HepG2 (cell line): ENCODE data around the gene IRAK3. TPM values are rescaled to one million over a fixed set of nuclear protein-coding genes. Genes with fewer than 3 reads are reported as not detected.

Experiments used
- ATAC-seq: fragments of 200-7000 bp; cut with Tn5 transposase; 3 replicates; pipeline ENCODE4 v1.9.1; 2020; ENCODE audit warnings: mild to moderate bottlenecking, moderate library complexity
- BruUV-seq: library from RNA; stranded (reverse); fragments of 400-500 nt; replicated peaks from 2 replicates; lab custom pipeline; 2021; lab: Mats Ljungman, UMichigan
- CTCF ChIA-PET: fragments of 300-600 bp; formaldehyde crosslinking; extraction: SDS; loops from one replicate; lab custom pipeline; 2021; ENCODE audit warnings: low total read pairs, inconsistent platforms, low intra/inter-chr PET ratio; lab: Yijun Ruan, JAX
- POLR2A ChIA-PET: fragments of 350-600 bp; sonication (Branson Sonifier 250); formaldehyde crosslinking; loops from one replicate; lab custom pipeline; 2020; ENCODE audit warnings: antibody characterized with exemption, inconsistent platforms; lab: Yijun Ruan, JAX
- DNase-seq: peaks from one replicate; pipeline ENCODE4 v3.0.0-alpha.2; 2015; ENCODE audit warnings: low spot score
- FAIRE-seq: peaks from 3 replicates; lab custom pipeline; 2011; peaks lifted over from hg19 to GRCh38; lab: Jason Lieb, UNC
- H2AFZ ChIP-seq: one replicate; pipeline ENCODE4 v1.6.1; 2011; ENCODE audit warnings: low read length, inconsistent platforms
- H3K27ac ChIP-seq: fragments of 300-600 bp; 3 replicates; pipeline ENCODE4 v1.8.0; 2011; ENCODE audit warnings: mixed run types, mild to moderate bottlenecking, mixed read lengths, low read length, inconsistent platforms; ENCODE audit not compliant: insufficient read depth; ENCODE audit errors: extremely low read length
- H3K27me3 ChIP-seq, 2 experiments: fragments of 200-600 bp in 1 of 2; 2 replicates in 1 of 2; 3 replicates in 1 of 2; pipeline versions ENCODE4 v1.6.0 to v1.8.0; 2011; ENCODE audit warnings: low read length in 2 of 2, mild to moderate bottlenecking in 2 of 2, moderate library complexity in 2 of 2, inconsistent platforms in 1 of 2; ENCODE audit not compliant: insufficient read depth in 2 of 2, control insufficient read depth in 1 of 2
- H3K36me3 ChIP-seq, 2 experiments: fragments of 200-600 bp in 1 of 2; replicated peaks in 1 of 2; 2 replicates in 1 of 2; 3 replicates in 1 of 2; pipeline versions ENCODE4 v1.5.1 to v1.8.0; 2011; ENCODE audit warnings: low read length in 2 of 2, inconsistent platforms in 1 of 2; ENCODE audit not compliant: insufficient read depth in 2 of 2, control insufficient read depth in 1 of 2
- H3K4me1 ChIP-seq: 2 replicates; pipeline ENCODE4 v1.5.1; 2012; ENCODE audit warnings: low read length, inconsistent platforms; ENCODE audit not compliant: insufficient read depth
- H3K4me2 ChIP-seq: 2 replicates; pipeline ENCODE4 v1.6.0; 2011; ENCODE audit warnings: low read depth, low read length, inconsistent platforms
- H3K4me3 ChIP-seq, 3 experiments: fragments of 200-600 bp in 1 of 3; sonication (generic), shearing (Covaris generic) in 1 of 3; replicated peaks in 1 of 3; 2 replicates each; pipeline ENCODE4 v1.5.1; 2011 to 2016; ENCODE audit warnings: low read length in 3 of 3, inconsistent platforms in 2 of 3, low read depth in 2 of 3, mild to moderate bottlenecking in 2 of 3, control low read depth in 1 of 3, mixed read lengths in 1 of 3; ENCODE audit not compliant: insufficient read depth in 1 of 3
- H3K79me2 ChIP-seq: one replicate; pipeline ENCODE4 v1.6.1; 2011; ENCODE audit warnings: low read length, inconsistent platforms; ENCODE audit not compliant: insufficient read depth
- H3K9ac ChIP-seq: 2 replicates; pipeline ENCODE4 v1.6.0; 2011; ENCODE audit warnings: mild to moderate bottlenecking, low read depth, low read length, inconsistent platforms; ENCODE audit not compliant: insufficient read depth
- H3K9me3 ChIP-seq: 2 replicates; pipeline ENCODE4 v1.5.1; 2012; ENCODE audit warnings: mild to moderate bottlenecking, low read length
- H4K20me1 ChIP-seq: 2 replicates; pipeline ENCODE4 v1.6.0; 2011; ENCODE audit warnings: inconsistent platforms, mild to moderate bottlenecking, low read length, moderate library complexity; ENCODE audit not compliant: insufficient read depth
- HDAC2 ChIP-seq: sonication (generic); formaldehyde crosslinking; IDR thresholded peaks from 2 replicates; pipeline ENCODE4 v1.4.0; 2020; ENCODE audit warnings: missing genetic modification reagents
- MAZ ChIP-seq, 2 experiments: sonication (generic) in 1 of 2; formaldehyde crosslinking in 1 of 2; IDR thresholded peaks; 2 replicates each; pipeline versions ENCODE4 v1.5.0 to v1.6.1; 2012 to 2020; ENCODE audit warnings: low read depth in 2 of 2, mild to moderate bottlenecking in 2 of 2, borderline replicate concordance in 1 of 2, improper control_type of control experiment in 1 of 2, low read length in 1 of 2, missing genetic modification reagents in 1 of 2, moderate library complexity in 1 of 2
- RBFOX2 ChIP-seq: fragments of 200-400 bp; formaldehyde crosslinking; IDR thresholded peaks from 2 replicates; pipeline ENCODE4 v1.6.1; 2017; ENCODE audit warnings: low read depth, mild to moderate bottlenecking, low read length
- SAFB2 ChIP-seq: sonication (generic); formaldehyde crosslinking; IDR thresholded peaks from 2 replicates; pipeline ENCODE4 v1.5.1; 2020; ENCODE audit warnings: missing genetic modification reagents, low read depth, mild to moderate bottlenecking, borderline replicate concordance
- SIN3B ChIP-seq: fragments of 150-350 bp; IDR thresholded peaks from 2 replicates; pipeline ENCODE4 v1.6.1; 2014; ENCODE audit warnings: low read length
- ZBTB3 ChIP-seq: sonication (generic); formaldehyde crosslinking; IDR thresholded peaks from 2 replicates; pipeline ENCODE4 v1.4.0; 2020; ENCODE audit warnings: low read depth, mild to moderate bottlenecking, moderate library complexity, missing genetic modification reagents, borderline replicate concordance
- ZC3H13 ChIP-seq: sonication (generic); formaldehyde crosslinking; IDR thresholded peaks from 2 replicates; pipeline ENCODE4 v1.8.1; 2023; ENCODE audit warnings: mild to moderate bottlenecking, missing genetic modification reagents, moderate library complexity
- ZNF143 ChIP-seq: sonication (generic); formaldehyde crosslinking; IDR thresholded peaks from 2 replicates; pipeline ENCODE4 v1.4.0; 2020; ENCODE audit warnings: missing genetic modification reagents
- ZNF224 ChIP-seq: sonication (generic); formaldehyde crosslinking; IDR thresholded peaks from 2 replicates; pipeline ENCODE4 v1.5.0; 2020; ENCODE audit warnings: mild to moderate bottlenecking, missing genetic modification reagents
- ZNF672 ChIP-seq: sonication (generic); formaldehyde crosslinking; IDR thresholded peaks from 2 replicates; pipeline ENCODE4 v1.8.1; 2022; ENCODE audit warnings: missing genetic modification reagents
- ZNF720 ChIP-seq: sonication (generic); formaldehyde crosslinking; IDR thresholded peaks from 2 replicates; pipeline ENCODE4 v1.4.0; 2020; ENCODE audit warnings: missing genetic modification reagents
- ZNF766 ChIP-seq: sonication (generic); formaldehyde crosslinking; IDR thresholded peaks from 2 replicates; pipeline ENCODE4 v1.5.0; 2020; ENCODE audit warnings: missing genetic modification reagents, borderline replicate concordance
- ZNF788 ChIP-seq: sonication (generic); formaldehyde crosslinking; IDR thresholded peaks from 2 replicates; pipeline ENCODE4 v1.5.0; 2020; ENCODE audit warnings: mild to moderate bottlenecking, missing genetic modification reagents, borderline replicate concordance
- in situ Hi-C: cut with HindIII; loops from 2 replicates; pipeline ENCODE4 v1.10.0; 2017; ENCODE audit warnings: low pct_unique_long_range_greater_than_20kb; ENCODE audit not compliant: extremely low pct_ligation_motif_present
- intact Hi-C: fragments of 100-400 bp; cut with micrococcal nuclease; formaldehyde crosslinking; loops from one replicate; pipeline ENCODE4 v1.10.0; 2022; ENCODE audit not compliant: unreplicated experiment
- polyA plus RNA-seq, 8 experiments: library from polyadenylated mRNA; depleted of rRNA in 3 of 8; stranded (reverse) in 7 of 8; unstranded in 1 of 8; fragments of >200 nt; fragmentation: Illumina TruSeq in 4 of 8; extraction: Trizol in 4 of 8; gene quantifications; 2 replicates each; pipeline versions ENCODE4 v1.2.1 to v1.2.3, GENCODE V29; 2011 to 2016; ENCODE audit warnings: low read depth in 4 of 8, missing spikeins in 1 of 8, mixed read lengths in 1 of 8; ENCODE audit not compliant: insufficient read depth in 1 of 8
- total RNA-seq, 5 experiments: library from RNA; depleted of rRNA; stranded (reverse); fragments of >200 nt; fragmentation: Illumina TruSeq; extraction: Trizol; gene quantifications; 2 replicates each; pipeline ENCODE4 v1.2.3, GENCODE V29; 2016; ENCODE audit warnings: low read depth in 1 of 5
- TF ChIP-seq, protein P1 (sequence below): sonication (generic); formaldehyde crosslinking; IDR thresholded peaks from 2 replicates; pipeline ENCODE4 v1.5.0; 2020; ENCODE audit warnings: missing genetic modification reagents
- TF ChIP-seq, protein P2 (sequence below): sonication (generic); formaldehyde crosslinking; IDR thresholded peaks from 2 replicates; pipeline ENCODE4 v1.4.0; 2020; ENCODE audit warnings: low read depth, mild to moderate bottlenecking, missing genetic modification reagents

Gene IRAK3
- total and polyA plus RNA-seq, 2 of the 13 experiments (the other 11 are each of a cell fraction or from before 2014, with no cell fraction given) = 0.01 TPM; not detected in 1

DNA sequence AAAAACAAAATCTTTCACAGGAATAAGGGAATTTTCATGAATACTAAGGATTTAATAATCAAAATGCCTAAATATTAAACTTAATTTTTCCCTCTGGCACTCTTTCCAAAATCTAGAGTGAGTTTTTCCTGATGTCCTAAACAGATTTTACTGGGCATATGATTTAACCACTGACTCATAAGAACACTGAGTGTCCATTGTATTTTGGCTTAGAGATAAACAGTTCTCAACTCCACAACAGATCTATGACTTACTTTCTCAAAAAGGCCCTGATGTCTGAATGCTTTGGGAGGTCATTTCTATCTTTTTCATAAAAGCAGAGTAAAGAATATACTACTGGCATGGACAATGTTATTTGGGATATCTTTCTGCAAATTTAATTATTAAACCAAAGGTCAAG, 34.2 kb upstream of the IRAK3 start:
- in situ Hi-C loops = no loop called here
- ChIA-PET CTCF (no interaction called here), POLR2A (no interaction called here)
- H3K4me3 ChIP-seq = no peak overlapping the region
- no peak for DNase-seq
- H3K9ac ChIP-seq = no peak overlapping the region
- no peaks in the 10 kb centered on the region for H3K27me3 ChIP-seq
- TF ChIP-seq ZNF720 (CRISPR knock-in tag) = no peak
- TF ChIP-seq ZNF766 (CRISPR knock-in tag) = no peak
- TF ChIP-seq ZNF672 (CRISPR knock-in tag) = no peak
- no peak for TF ChIP-seq ZC3H13 (CRISPR knock-in tag)
- no peak for TF ChIP-seq ZNF224 (CRISPR knock-in tag)
- TF ChIP-seq ZBTB3 (CRISPR knock-in tag) = no peak
- TF ChIP-seq ZNF788 (CRISPR knock-in tag) = no peak
- no peak for TF ChIP-seq RBFOX2
- no peak for TF ChIP-seq ZNF143 (CRISPR knock-in tag)
- no peak for TF ChIP-seq SAFB2
- TF ChIP-seq HDAC2 (CRISPR knock-in tag) = no peak
- TF ChIP-seq, protein P1, sequence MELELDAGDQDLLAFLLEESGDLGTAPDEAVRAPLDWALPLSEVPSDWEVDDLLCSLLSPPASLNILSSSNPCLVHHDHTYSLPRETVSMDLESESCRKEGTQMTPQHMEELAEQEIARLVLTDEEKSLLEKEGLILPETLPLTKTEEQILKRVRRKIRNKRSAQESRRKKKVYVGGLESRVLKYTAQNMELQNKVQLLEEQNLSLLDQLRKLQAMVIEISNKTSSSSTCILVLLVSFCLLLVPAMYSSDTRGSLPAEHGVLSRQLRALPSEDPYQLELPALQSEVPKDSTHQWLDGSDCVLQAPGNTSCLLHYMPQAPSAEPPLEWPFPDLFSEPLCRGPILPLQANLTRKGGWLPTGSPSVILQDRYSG = no peak
- TF ChIP-seq, protein P2, sequence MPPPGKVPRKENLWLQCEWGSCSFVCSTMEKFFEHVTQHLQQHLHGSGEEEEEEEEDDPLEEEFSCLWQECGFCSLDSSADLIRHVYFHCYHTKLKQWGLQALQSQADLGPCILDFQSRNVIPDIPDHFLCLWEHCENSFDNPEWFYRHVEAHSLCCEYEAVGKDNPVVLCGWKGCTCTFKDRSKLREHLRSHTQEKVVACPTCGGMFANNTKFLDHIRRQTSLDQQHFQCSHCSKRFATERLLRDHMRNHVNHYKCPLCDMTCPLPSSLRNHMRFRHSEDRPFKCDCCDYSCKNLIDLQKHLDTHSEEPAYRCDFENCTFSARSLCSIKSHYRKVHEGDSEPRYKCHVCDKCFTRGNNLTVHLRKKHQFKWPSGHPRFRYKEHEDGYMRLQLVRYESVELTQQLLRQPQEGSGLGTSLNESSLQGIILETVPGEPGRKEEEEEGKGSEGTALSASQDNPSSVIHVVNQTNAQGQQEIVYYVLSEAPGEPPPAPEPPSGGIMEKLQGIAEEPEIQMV (CRISPR knock-in tag) = no peak
- no peak for TF ChIP-seq SIN3B
- TF ChIP-seq MAZ (IDR thresholded peaks at IDR 0.05; ENCODE audit: borderline replicate concordance, low read depth, low read length) = no peak
- no peak for TF ChIP-seq MAZ (CRISPR knock-in tag; IDR thresholded peaks at IDR 0.05; ENCODE audit: low read depth)
- ATAC-seq = no peak
- no peak overlapping the region for H3K4me2 ChIP-seq
- H3K27ac ChIP-seq = no peak overlapping the region
- H3K36me3 ChIP-seq = peaks cover 0 to 4% of the 10 kb centered on the region in 2 experiments; a peak in 1 of 5 replicates
- no peaks in the 10 kb centered on the region for H3K4me1 ChIP-seq
- no peaks in the 10 kb centered on the region for H3K79me2 ChIP-seq
- no peaks in the 10 kb centered on the region for H3K9me3 ChIP-seq
- FAIRE-seq = no peak
- H4K20me1 ChIP-seq = no peaks in the 10 kb centered on the region
- intact Hi-C loops = no loop called here
- H2AFZ ChIP-seq = no peak overlapping the region
- BruUV-seq = no TSS peak
